HG03354 (cell line): ENCODE results near the gene IGFBP7.

Experiments used
- ATAC-seq: cut with Tn5 transposase; IDR thresholded peaks from one replicate; pipeline ENCODE4 v1.9.1; 2021; ENCODE audit warnings: mild to moderate bottlenecking; ENCODE audit not compliant: unreplicated experiment, poor library complexity, severe bottlenecking

Gene IGFBP7

DNA sequence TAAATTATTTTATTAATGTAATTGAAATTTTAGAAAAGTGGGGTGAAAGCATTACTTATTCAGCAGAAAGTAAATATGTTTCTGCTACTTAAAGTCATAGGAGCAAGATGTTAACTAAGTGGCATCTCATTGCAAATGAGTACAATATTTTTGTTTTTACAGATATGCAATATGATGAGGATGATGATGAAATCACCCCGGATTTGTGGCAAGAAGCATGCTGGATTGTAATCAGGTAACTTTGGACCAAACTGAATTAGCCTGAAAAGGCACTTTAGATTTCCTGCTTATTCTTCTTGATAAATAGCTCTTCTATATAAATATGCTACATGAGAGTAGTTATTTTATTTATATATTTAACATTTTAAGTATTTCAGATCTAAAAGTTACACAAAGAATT lies 124.0 kb downstream of the IGFBP7 start:
- ATAC-seq, result no peak

DNA sequence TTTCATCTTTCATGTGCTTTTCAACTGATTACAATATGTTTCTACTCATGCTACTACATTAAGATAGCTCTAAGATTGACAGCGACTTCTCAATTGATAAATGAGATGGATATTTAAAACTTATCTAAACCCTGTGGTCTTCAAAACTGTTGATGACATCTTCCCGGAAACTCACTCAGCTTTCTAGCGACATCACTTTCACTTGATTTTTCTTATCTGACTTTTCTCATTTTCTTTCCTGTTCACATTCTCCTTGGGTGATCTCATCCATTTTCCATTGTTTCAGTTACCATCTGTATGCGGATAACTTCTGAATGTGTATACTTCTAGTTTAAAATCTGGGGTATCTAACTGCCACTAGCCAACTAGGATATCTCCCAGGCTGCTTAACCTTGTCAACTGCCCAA lies 128.4 kb downstream of the IGFBP7 start:
- no peak for ATAC-seq
